GM21737 (cell line): Measurements from ENCODE around the gene PTPRN2.

ENCODE experiments used
- ATAC-seq: cut with Tn5 transposase; IDR thresholded peaks from one replicate; pipeline ENCODE4 v1.9.1; 2021; ENCODE audit warnings: mild to moderate bottlenecking, moderate library complexity; ENCODE audit not compliant: unreplicated experiment

The PTPRN2 gene

GRCh38 chr7:157522954-157523353 is 1064.7 kb downstream of the PTPRN2 start:
- no peak for ATAC-seq

GRCh38 chr7:157522189-157522588 is 1065.4 kb downstream of the PTPRN2 start:
- no peak for ATAC-seq

- ATAC-seq: no peak
Observed at GRCh38 chr7:157521752-157522151, 1065.9 kb downstream of the PTPRN2 start.

- ATAC-seq: no peak
Observed at GRCh38 chr7:157521061-157521731, 1066.4 kb downstream of the PTPRN2 start.

GRCh38 chr7:157520249-157520648 is 1067.4 kb downstream of the PTPRN2 start:
- peak; percentile 78 for ATAC-seq

GRCh38 chr7:157519798-157520244 is 1067.8 kb downstream of the PTPRN2 start:
- ATAC-seq: no peak

GRCh38 chr7:157519246-157519645 is 1068.4 kb downstream of the PTPRN2 start:
- no peak for ATAC-seq

GRCh38 chr7:157518514-157519175 is 1069.0 kb downstream of the PTPRN2 start:
- ATAC-seq: no peak

GRCh38 chr7:157517782-157518513 is 1069.7 kb downstream of the PTPRN2 start:
- no peak for ATAC-seq

- no peak for ATAC-seq
Observed at GRCh38 chr7:157516911-157517781, 1070.5 kb downstream of the PTPRN2 start.

GRCh38 chr7:157516311-157516710 is 1071.3 kb downstream of the PTPRN2 start:
- no peak for ATAC-seq

- no peak for ATAC-seq
Observed at GRCh38 chr7:157515342-157516041, 1072.1 kb downstream of the PTPRN2 start.

- no peak for ATAC-seq
Observed at GRCh38 chr7:157514746-157515145, 1072.9 kb downstream of the PTPRN2 start.

- ATAC-seq: no peak
Observed at GRCh38 chr7:157514306-157514705, 1073.3 kb downstream of the PTPRN2 start.

GRCh38 chr7:157513682-157514081 is 1073.9 kb downstream of the PTPRN2 start:
- ATAC-seq: no peak

GRCh38 chr7:157513162-157513621 is 1074.4 kb downstream of the PTPRN2 start:
- ATAC-seq: no peak

- ATAC-seq: no peak
Observed at GRCh38 chr7:157509226-157509625, 1078.4 kb downstream of the PTPRN2 start.

- ATAC-seq: no peak
Observed at GRCh38 chr7:157508477-157508881, 1079.1 kb downstream of the PTPRN2 start.

- ATAC-seq: no peak
Observed at GRCh38 chr7:157507987-157508386, 1079.6 kb downstream of the PTPRN2 start.

- ATAC-seq: no peak
Observed at GRCh38 chr7:157506268-157506667, 1081.4 kb downstream of the PTPRN2 start.
